Calu3 (cell line): Measurements from ENCODE around the gene CALHM3. TPM values are rescaled to one million over a fixed set of nuclear protein-coding genes. Genes with fewer than 3 reads are reported as not detected.

Experiments
- BruUV-seq: library from RNA; stranded (reverse); fragments of 400-500 nt; replicated peaks from 2 replicates; lab custom pipeline; 2021; lab: Mats Ljungman, UMichigan
- CTCF ChIA-PET: fragments of 300-600 bp; sonication (Branson Sonifier 250); formaldehyde crosslinking; loops from one replicate; lab custom pipeline; 2022; ENCODE audit warnings: antibody characterized with exemption; lab: Charles Lee
- DNase-seq: peaks from one replicate; pipeline ENCODE4 v3.0.0; 2022
- H3K27ac Mint-ChIP-seq: one replicate; pipeline ENCODE4 v1.8.0; 2022; ENCODE audit warnings: mixed read lengths; ENCODE audit not compliant: unreplicated experiment
- H3K27me3 Mint-ChIP-seq: one replicate; pipeline ENCODE4 v1.8.0; 2022; ENCODE audit warnings: mixed read lengths; ENCODE audit not compliant: unreplicated experiment
- H3K36me3 Mint-ChIP-seq: one replicate; pipeline ENCODE4 v1.8.0; 2022; ENCODE audit warnings: mild to moderate bottlenecking, moderate library complexity, mixed read lengths; ENCODE audit not compliant: insufficient read depth, unreplicated experiment
- H3K4me1 Mint-ChIP-seq: one replicate; pipeline ENCODE4 v1.8.0; 2022; ENCODE audit warnings: mild to moderate bottlenecking, low read depth, mixed read lengths; ENCODE audit not compliant: unreplicated experiment
- H3K4me3 Mint-ChIP-seq: one replicate; pipeline ENCODE4 v1.8.0; 2022; ENCODE audit warnings: mild to moderate bottlenecking, low read depth, moderate library complexity, mixed read lengths; ENCODE audit not compliant: unreplicated experiment
- H3K9me3 Mint-ChIP-seq: one replicate; pipeline ENCODE4 v1.8.0; 2022; ENCODE audit warnings: low read depth, mixed read lengths; ENCODE audit not compliant: unreplicated experiment
- intact Hi-C: fragments of 100-400 bp; cut with micrococcal nuclease; formaldehyde crosslinking; loops from one replicate; pipeline ENCODE4 v1.10.0; 2022; ENCODE audit not compliant: unreplicated experiment
- total RNA-seq: library from RNA; stranded (reverse); gene quantifications from 2 replicates; pipeline ENCODE4 v1.2.3, GENCODE V29; 2022
- TF ChIP-seq, protein P1 (sequence below): fragments of 200-600 bp; IDR thresholded peaks from one replicate; pipeline ENCODE4 v1.8.0; 2022; ENCODE audit warnings: antibody characterized with exemption; ENCODE audit not compliant: unreplicated experiment

The CALHM3 gene
- total RNA-seq, 1 experiment from 2014 or later = not detected

DNA sequence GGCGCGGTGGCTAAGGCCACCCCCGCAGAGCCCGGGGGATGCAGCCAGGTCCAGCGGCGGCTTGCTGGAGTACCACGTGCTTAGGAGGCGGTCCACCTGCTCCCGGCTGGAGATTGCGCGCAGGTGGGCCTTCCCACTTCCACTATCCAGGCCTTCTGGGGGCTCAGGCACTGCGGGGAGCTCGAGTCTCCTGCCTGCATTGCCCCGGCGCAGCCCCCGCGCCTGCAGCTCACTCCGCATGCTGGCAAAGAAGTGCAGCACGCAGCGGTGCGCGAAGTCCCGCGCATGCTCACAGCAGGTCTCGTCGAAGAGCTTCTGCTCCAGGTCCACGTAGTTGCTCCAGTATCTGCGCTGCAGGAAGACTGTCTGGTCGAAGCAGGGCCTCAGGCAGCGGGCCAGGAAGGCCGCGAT, 5.8 kb downstream of the CALHM3 start:
- intact Hi-C loops = no loop called here
- H3K4me3 Mint-ChIP-seq = no peak overlapping the region
- CTCF ChIA-PET = no interaction called here

DNA sequence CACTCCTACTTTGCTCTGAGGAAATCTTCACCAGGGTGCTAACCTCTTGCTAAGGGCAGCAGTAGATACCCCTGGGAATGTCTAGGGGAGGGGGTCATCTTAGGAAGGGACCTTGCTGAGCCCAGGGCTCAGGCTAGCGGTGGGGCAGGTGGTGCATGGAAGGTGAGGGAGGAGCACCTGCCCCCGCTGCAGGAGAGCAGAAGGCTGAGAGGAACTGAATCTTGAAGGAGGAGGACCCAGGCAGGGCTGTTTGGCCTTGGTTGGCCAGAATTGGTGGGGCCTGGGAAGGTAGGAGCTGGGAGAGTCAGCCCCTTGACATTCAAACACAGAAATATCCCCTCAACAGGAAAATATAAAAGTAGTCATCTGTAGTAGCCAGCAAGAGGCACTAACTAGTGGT, 7.0 kb downstream of the CALHM3 start:
- intact Hi-C loops = no loop called here

More for the DNA sequence above, 5.8 kb downstream of the CALHM3 start:
- H3K36me3 Mint-ChIP-seq = no peaks in the 10 kb centered on the region
- peaks cover 25% of the 10 kb centered on the region for H3K27me3 Mint-ChIP-seq
- TF ChIP-seq, protein P1, sequence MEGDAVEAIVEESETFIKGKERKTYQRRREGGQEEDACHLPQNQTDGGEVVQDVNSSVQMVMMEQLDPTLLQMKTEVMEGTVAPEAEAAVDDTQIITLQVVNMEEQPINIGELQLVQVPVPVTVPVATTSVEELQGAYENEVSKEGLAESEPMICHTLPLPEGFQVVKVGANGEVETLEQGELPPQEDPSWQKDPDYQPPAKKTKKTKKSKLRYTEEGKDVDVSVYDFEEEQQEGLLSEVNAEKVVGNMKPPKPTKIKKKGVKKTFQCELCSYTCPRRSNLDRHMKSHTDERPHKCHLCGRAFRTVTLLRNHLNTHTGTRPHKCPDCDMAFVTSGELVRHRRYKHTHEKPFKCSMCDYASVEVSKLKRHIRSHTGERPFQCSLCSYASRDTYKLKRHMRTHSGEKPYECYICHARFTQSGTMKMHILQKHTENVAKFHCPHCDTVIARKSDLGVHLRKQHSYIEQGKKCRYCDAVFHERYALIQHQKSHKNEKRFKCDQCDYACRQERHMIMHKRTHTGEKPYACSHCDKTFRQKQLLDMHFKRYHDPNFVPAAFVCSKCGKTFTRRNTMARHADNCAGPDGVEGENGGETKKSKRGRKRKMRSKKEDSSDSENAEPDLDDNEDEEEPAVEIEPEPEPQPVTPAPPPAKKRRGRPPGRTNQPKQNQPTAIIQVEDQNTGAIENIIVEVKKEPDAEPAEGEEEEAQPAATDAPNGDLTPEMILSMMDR = no peak
- no peaks in the 10 kb centered on the region for H3K4me1 Mint-ChIP-seq
- H3K27ac Mint-ChIP-seq = no peak overlapping the region
- BruUV-seq = no TSS peak
- no peaks in the 10 kb centered on the region for H3K9me3 Mint-ChIP-seq
- DNase-seq = no peak

DNA sequence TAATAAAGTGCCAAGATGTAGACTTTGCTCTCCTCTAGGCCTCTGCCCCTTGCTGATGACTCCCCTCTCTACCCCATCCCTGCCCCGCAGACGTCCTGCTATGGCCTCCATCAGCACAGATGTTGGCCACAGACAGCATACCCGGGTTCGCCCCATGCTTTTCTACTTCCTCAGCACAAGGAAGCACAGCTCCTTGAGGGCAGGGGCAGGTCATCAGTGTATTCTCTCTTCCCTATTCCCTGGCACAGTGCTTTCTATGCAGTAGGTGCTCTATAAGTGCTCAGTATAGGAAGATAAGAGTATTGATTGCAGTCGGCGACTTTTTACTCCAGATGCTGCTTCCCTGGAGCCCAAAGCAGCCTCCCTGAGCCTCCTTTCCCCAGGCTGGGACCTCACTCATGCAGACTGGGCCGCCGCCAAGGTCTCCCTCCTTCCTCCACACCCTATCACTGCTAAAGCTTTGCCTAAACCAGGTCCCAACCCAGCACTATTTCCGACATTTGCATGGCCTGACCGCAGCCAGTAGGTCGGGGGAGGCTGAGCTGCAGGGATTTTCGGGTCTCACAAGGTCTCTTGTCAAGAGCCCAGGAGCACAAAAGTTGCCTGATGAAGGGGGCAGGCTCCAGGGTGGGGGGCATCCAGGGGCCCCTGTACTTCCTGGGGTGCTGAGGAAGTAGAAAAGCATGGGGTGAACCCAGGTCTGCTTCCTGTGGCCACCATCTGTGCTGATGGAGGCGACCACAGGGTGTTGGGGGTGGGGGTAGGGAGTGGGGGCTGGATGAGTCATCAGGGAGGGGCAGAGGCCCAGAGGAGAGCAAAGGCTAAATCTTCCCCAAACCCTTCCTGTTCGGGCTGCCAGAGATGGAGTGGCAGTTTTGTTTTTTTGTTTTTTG, 8.0 kb downstream of the CALHM3 start:
- intact Hi-C loops = no loop called here
- Mint-ChIP-seq H3K9me3 (no peaks in the 10 kb centered on the region), H3K27ac (no peak overlapping the region), H3K27me3 (peaks cover 25% of the 10 kb centered on the region), H3K4me1 (no peaks in the 10 kb centered on the region), H3K36me3 (no peaks in the 10 kb centered on the region), H3K4me3 (no peak overlapping the region)
- CTCF ChIA-PET = no interaction called here
- TF ChIP-seq, protein P1 = no peak
- no TSS peak for BruUV-seq
- no peak for DNase-seq

More for the DNA sequence above, 7.0 kb downstream of the CALHM3 start:
- Mint-ChIP-seq H3K4me3 (no peak overlapping the region), H3K36me3 (no peaks in the 10 kb centered on the region), H3K27ac (no peak overlapping the region), H3K9me3 (no peaks in the 10 kb centered on the region), H3K27me3 (peaks cover 25% of the 10 kb centered on the region), H3K4me1 (no peaks in the 10 kb centered on the region)
- no peak for DNase-seq
- TF ChIP-seq, protein P1 = no peak
- no TSS peak for BruUV-seq
- CTCF ChIA-PET = no interaction called here

DNA sequence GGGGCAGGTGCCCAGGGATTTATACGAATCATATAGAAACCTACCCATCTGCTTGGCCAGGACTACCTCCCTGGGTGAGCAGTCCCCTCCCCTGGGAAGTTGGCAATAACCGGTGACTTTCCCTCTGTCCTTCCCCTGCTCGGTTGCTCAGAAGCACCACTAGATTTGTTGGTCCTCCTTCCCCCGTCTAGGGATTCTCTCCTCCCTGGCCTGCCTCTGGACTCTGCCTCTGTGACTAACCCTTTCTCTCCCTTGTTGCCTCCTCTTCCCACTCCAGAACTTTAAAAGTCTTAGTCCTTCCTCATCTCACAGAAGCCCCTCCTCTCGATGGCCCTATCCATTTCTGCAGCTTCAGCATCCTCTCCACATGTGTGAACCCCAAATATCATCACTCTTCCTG, 9.8 kb downstream of the CALHM3 start:
- no TSS peak for BruUV-seq
- no peak overlapping the region for H3K27ac Mint-ChIP-seq
- no peak overlapping the region for H3K4me3 Mint-ChIP-seq
- CTCF ChIA-PET = no interaction called here
- intact Hi-C loops = no loop called here
- H3K27me3 Mint-ChIP-seq = peaks cover 25% of the 10 kb centered on the region
- DNase-seq = no peak
- no peaks in the 10 kb centered on the region for H3K9me3 Mint-ChIP-seq
- H3K4me1 Mint-ChIP-seq = no peaks in the 10 kb centered on the region
- TF ChIP-seq, protein P1 = no peak
- H3K36me3 Mint-ChIP-seq = no peaks in the 10 kb centered on the region
